Neural cell (in vitro differentiated cells): Measurements from ENCODE around the gene GNA12. TPM values are rescaled to one million over a fixed set of nuclear protein-coding genes. Genes with fewer than 3 reads are reported as not detected.

Experiments used
- H2AFZ ChIP-seq: fragments of 200-600, 300-800 bp; sonication (generic), shearing (Covaris generic); 2 replicates; pipeline ENCODE4 v1.6.0; 2014; ENCODE audit warnings: low read depth, mild to moderate bottlenecking, antibody characterized with exemption, low read length, moderate library complexity
- H3F3A ChIP-seq: fragments of 200-600 bp; shearing (Covaris generic); 2 replicates; pipeline ENCODE4 v1.6.1; 2016; ENCODE audit warnings: mild to moderate bottlenecking, moderate library complexity, mixed read lengths, antibody characterized with exemption, low read length; ENCODE audit not compliant: insufficient read depth, poor library complexity, severe bottlenecking
- H3K27ac ChIP-seq: fragments of 200-600, 300-800 bp; sonication (generic), shearing (Covaris generic); 2 replicates; pipeline ENCODE4 v1.5.1; 2014; ENCODE audit warnings: mild to moderate bottlenecking, low read length, moderate library complexity
- H3K27me3 ChIP-seq: fragments of 300-800, 200-600 bp; sonication (generic), shearing (Covaris generic); 2 replicates; pipeline ENCODE4 v1.6.0; 2014; ENCODE audit warnings: mild to moderate bottlenecking, low read depth, low read length, moderate library complexity; ENCODE audit not compliant: insufficient read depth
- H3K36me3 ChIP-seq: fragments of 300-800, 200-600 bp; sonication (generic), shearing (Covaris generic); 2 replicates; pipeline ENCODE4 v1.5.1; 2014; ENCODE audit warnings: mild to moderate bottlenecking, antibody characterized with exemption, low read length, moderate library complexity; ENCODE audit not compliant: insufficient read depth
- H3K4me2 ChIP-seq: fragments of 300-800, 200-600 bp; sonication (generic), shearing (Covaris generic); 2 replicates; pipeline ENCODE4 v1.6.0; 2014; ENCODE audit warnings: mild to moderate bottlenecking, low read length
- H3K4me3 ChIP-seq: fragments of 300-800, 200-600 bp; sonication (generic), shearing (Covaris generic); 2 replicates; pipeline ENCODE4 v1.5.1; 2014; ENCODE audit warnings: mild to moderate bottlenecking, low read length, moderate library complexity
- H3K79me2 ChIP-seq: fragments of 200-600 bp; shearing (Covaris generic); replicated peaks from 2 replicates; pipeline ENCODE4 v1.6.0; 2014; ENCODE audit warnings: mild to moderate bottlenecking, low read length, moderate library complexity; ENCODE audit not compliant: insufficient read depth
- H3K9ac ChIP-seq: fragments of 300-800, 200-600 bp; sonication (generic), shearing (Covaris generic); 2 replicates; pipeline ENCODE4 v1.6.1; 2016; ENCODE audit warnings: mild to moderate bottlenecking, low read length, mixed read lengths
- H3K9me2 ChIP-seq: fragments of 200-600 bp; shearing (Covaris generic); 2 replicates; pipeline ENCODE4 v1.6.1; 2016; ENCODE audit warnings: mild to moderate bottlenecking, low read length, mixed read lengths; ENCODE audit not compliant: insufficient read depth
- H3K9me3 ChIP-seq: fragments of 200-600, 300-800 bp; sonication (generic), shearing (Covaris generic); 2 replicates; pipeline ENCODE4 v1.6.1; 2016; ENCODE audit warnings: mild to moderate bottlenecking, mixed run types, low read length, moderate library complexity, mixed read lengths
- H4K20me1 ChIP-seq: fragments of 200-600 bp; shearing (Covaris generic); 2 replicates; pipeline ENCODE4 v1.6.1; 2016; ENCODE audit warnings: mild to moderate bottlenecking, mixed run types; ENCODE audit not compliant: insufficient read depth
- EZH2 ChIP-seq: fragments of 200-600, 300-800 bp; shearing (Covaris generic), sonication (generic); IDR thresholded peaks from 2 replicates; pipeline ENCODE4 v1.6.1; 2014; ENCODE audit warnings: antibody characterized with exemption, low read length, borderline replicate concordance, mild to moderate bottlenecking; ENCODE audit not compliant: insufficient read depth, poor library complexity, severe bottlenecking
- MXI1 ChIP-seq: fragments of 450-650 bp; conservative IDR thresholded peaks from 2 replicates; pipeline ENCODE4 v1.6.1; 2014; ENCODE audit warnings: antibody characterized with exemption, mild to moderate bottlenecking; ENCODE audit not compliant: poor library complexity, severe bottlenecking
- POLR2AphosphoS5 ChIP-seq: IDR thresholded peaks from 2 replicates; pipeline ENCODE4 v1.6.1; 2012
- RAD21 ChIP-seq: fragments of 450-650 bp; conservative IDR thresholded peaks from 2 replicates; pipeline ENCODE4 v1.6.1; 2014; ENCODE audit warnings: antibody characterized with exemption, mild to moderate bottlenecking, moderate library complexity
- SMC3 ChIP-seq: fragments of 450-650 bp; conservative IDR thresholded peaks from 2 replicates; pipeline ENCODE4 v1.6.1; 2014; ENCODE audit warnings: antibody characterized with exemption, mild to moderate bottlenecking, moderate library complexity; ENCODE audit not compliant: poor library complexity
- TAF1 ChIP-seq: IDR thresholded peaks from 2 replicates; pipeline ENCODE4 v1.6.1; 2012; ENCODE audit warnings: low read depth
- polyA plus RNA-seq: library from polyadenylated mRNA; depleted of rRNA; stranded (reverse); fragments of >200 nt; gene quantifications from 2 replicates; pipeline ENCODE4 v1.2.3, GENCODE V29; 2014
- TF ChIP-seq, protein P1 (sequence below): fragments of 450-650 bp; IDR thresholded peaks from 2 replicates; pipeline ENCODE4 v1.5.1; 2014; ENCODE audit warnings: antibody characterized with exemption, mild to moderate bottlenecking, moderate library complexity; ENCODE audit not compliant: poor library complexity, severe bottlenecking
- TF ChIP-seq, protein P2 (sequence below): IDR thresholded peaks from 2 replicates; pipeline ENCODE4 v1.6.1; 2012; ENCODE audit warnings: borderline replicate concordance

The GNA12 gene
- polyA plus RNA-seq, 1 donor from 2014 or later = 15.5 TPM

DNA sequence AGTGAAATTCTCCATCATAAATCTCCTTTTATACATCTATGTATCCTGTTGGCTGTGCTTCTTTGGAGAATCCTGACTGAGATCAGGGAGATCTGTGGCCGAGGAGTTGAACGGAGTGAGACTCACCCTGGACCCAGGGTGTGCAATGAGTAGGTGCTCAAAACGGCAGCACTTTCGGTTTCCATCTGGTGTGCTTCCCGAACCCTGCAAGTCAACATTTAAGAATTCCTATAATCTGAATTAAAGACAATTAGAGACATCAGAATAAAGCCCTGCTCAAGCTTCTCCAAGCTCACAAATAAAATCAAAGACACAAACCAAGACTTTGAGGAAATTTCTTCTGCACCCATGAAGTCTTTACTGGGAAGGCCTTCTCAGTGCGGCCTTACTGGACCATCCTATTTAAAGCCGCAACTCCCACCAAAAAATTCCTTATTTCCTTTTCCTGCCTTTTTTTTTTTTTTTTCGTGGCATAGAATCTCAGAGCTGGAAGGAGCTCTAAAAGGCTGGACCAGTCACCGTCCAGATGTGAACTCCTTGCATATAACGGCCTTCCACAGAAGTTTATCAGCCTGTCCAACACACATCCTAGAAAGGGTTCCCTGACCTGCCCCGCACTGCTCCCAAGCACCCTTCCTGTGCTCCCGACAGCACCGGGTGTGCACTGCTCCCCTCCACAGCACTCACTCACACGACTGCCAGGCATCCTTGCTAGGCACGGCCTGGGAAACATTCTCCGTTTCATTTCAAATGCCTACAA is 29.7 kb downstream of the GNA12 start:
- peaks cover 7% of the 10 kb centered on the region for H3K36me3 ChIP-seq
- no peaks in the 10 kb centered on the region for H3K27me3 ChIP-seq
- H3K27ac ChIP-seq = no peak overlapping the region
- H3K9me2 ChIP-seq = no peaks in the 10 kb centered on the region
- H3F3A ChIP-seq = no peaks in the 10 kb centered on the region
- H2AFZ ChIP-seq = no peak overlapping the region
- H3K4me2 ChIP-seq = no peak overlapping the region
- H3K9ac ChIP-seq = no peak overlapping the region
- H3K79me2 ChIP-seq = peaks cover 40% of the 10 kb centered on the region
- no peak overlapping the region for H3K4me3 ChIP-seq
- TF ChIP-seq POLR2AphosphoS5 (no peak), MXI1 (no peak), EZH2 (no peak), RAD21 (no peak)
- TF ChIP-seq, protein P1, sequence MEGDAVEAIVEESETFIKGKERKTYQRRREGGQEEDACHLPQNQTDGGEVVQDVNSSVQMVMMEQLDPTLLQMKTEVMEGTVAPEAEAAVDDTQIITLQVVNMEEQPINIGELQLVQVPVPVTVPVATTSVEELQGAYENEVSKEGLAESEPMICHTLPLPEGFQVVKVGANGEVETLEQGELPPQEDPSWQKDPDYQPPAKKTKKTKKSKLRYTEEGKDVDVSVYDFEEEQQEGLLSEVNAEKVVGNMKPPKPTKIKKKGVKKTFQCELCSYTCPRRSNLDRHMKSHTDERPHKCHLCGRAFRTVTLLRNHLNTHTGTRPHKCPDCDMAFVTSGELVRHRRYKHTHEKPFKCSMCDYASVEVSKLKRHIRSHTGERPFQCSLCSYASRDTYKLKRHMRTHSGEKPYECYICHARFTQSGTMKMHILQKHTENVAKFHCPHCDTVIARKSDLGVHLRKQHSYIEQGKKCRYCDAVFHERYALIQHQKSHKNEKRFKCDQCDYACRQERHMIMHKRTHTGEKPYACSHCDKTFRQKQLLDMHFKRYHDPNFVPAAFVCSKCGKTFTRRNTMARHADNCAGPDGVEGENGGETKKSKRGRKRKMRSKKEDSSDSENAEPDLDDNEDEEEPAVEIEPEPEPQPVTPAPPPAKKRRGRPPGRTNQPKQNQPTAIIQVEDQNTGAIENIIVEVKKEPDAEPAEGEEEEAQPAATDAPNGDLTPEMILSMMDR = no peak
- TF ChIP-seq, protein P2, sequence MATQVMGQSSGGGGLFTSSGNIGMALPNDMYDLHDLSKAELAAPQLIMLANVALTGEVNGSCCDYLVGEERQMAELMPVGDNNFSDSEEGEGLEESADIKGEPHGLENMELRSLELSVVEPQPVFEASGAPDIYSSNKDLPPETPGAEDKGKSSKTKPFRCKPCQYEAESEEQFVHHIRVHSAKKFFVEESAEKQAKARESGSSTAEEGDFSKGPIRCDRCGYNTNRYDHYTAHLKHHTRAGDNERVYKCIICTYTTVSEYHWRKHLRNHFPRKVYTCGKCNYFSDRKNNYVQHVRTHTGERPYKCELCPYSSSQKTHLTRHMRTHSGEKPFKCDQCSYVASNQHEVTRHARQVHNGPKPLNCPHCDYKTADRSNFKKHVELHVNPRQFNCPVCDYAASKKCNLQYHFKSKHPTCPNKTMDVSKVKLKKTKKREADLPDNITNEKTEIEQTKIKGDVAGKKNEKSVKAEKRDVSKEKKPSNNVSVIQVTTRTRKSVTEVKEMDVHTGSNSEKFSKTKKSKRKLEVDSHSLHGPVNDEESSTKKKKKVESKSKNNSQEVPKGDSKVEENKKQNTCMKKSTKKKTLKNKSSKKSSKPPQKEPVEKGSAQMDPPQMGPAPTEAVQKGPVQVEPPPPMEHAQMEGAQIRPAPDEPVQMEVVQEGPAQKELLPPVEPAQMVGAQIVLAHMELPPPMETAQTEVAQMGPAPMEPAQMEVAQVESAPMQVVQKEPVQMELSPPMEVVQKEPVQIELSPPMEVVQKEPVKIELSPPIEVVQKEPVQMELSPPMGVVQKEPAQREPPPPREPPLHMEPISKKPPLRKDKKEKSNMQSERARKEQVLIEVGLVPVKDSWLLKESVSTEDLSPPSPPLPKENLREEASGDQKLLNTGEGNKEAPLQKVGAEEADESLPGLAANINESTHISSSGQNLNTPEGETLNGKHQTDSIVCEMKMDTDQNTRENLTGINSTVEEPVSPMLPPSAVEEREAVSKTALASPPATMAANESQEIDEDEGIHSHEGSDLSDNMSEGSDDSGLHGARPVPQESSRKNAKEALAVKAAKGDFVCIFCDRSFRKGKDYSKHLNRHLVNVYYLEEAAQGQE = no peak
- H3K9me3 ChIP-seq = peaks cover 7% of the 10 kb centered on the region
- no peaks in the 10 kb centered on the region for H4K20me1 ChIP-seq

DNA sequence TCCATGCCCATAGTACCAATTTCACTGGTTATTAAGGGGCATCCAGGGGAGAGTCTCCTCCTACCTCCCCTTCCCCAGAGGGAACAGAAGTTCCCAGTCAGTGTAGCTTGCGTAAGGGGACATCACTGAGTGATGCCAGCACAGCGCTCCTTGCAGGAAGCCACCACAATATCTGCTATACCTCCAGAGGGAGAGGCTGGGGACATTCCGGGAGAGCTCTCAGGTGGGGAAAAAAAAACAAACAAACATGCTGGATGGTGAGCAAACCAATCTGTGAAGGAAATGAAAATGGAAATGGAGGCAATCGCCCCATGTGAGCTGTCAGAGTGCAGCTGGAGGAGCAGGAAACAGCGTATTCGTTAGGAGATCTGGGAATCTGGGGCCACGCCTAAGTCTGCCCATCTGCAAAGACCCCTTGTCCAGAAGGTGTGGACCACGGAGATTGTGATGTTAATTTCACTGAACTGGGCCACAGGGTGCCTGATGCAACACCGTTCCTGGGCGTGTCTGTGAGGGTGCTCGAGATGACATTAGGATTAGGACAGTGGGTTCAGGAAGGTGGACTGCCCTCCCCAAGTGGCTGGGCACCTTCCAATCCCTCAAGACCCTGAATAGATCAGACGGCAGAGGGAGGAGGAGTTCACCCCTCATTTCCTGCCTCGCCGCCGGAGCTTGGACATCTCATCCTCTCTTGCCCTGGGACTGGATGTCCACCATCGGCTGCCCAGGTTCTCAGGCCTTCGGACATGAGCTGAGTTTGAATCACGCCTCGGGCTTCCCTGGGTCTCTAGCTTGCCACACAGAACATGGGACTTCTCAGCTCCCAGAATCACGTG is 30.5 kb downstream of the GNA12 start:
- no peak overlapping the region for H3K4me2 ChIP-seq
- no peak for TF ChIP-seq MXI1
- H3F3A ChIP-seq = no peaks in the 10 kb centered on the region
- H3K4me3 ChIP-seq = no peak overlapping the region
- H3K9ac ChIP-seq = no peak overlapping the region
- peaks cover 7% of the 10 kb centered on the region for H3K9me3 ChIP-seq
- H3K27ac ChIP-seq = no peak overlapping the region
- H3K9me2 ChIP-seq = no peaks in the 10 kb centered on the region
- H3K27me3 ChIP-seq = no peaks in the 10 kb centered on the region
- H4K20me1 ChIP-seq = no peaks in the 10 kb centered on the region
- peaks cover 34% of the 10 kb centered on the region for H3K79me2 ChIP-seq
- no peak overlapping the region for H2AFZ ChIP-seq
- H3K36me3 ChIP-seq = peaks cover 7% of the 10 kb centered on the region

DNA sequence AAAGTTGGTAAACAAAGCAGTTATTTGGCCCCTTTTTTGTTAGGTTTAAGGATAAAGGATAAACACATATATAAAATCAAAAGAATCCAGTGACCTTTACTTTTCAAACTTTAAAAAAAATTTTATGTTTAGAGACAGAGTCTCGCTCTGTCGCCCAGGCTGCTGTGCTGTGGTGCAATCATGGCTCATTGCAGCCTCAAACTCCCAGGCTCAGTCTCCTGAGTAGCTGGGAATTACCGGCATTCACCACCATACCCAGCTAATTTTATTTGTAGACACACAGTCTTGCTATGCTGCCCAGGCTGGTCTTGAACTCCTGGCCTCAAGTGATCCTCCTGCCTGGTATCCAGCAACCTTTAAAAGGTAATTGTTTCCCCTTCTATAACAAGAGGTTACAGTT is 31.3 kb downstream of the GNA12 start:
- H3F3A ChIP-seq = no peaks in the 10 kb centered on the region
- no peak overlapping the region for H3K4me2 ChIP-seq
- peaks cover 7% of the 10 kb centered on the region for H3K36me3 ChIP-seq
- H3K4me3 ChIP-seq = no peak overlapping the region
- H3K27ac ChIP-seq = no peak overlapping the region
- peaks cover 7% of the 10 kb centered on the region for H3K9me3 ChIP-seq
- TF ChIP-seq TAF1 (no peak), EZH2 (no peak), MXI1 (no peak), SMC3 (no peak), RAD21 (no peak)
- TF ChIP-seq, protein P2 = no peak
- TF ChIP-seq, protein P1 = no peak
- H3K9ac ChIP-seq = no peak overlapping the region
- H2AFZ ChIP-seq = no peak overlapping the region
- H4K20me1 ChIP-seq = no peaks in the 10 kb centered on the region
- H3K9me2 ChIP-seq = no peaks in the 10 kb centered on the region
- no peaks in the 10 kb centered on the region for H3K27me3 ChIP-seq
- H3K79me2 ChIP-seq = peaks cover 29% of the 10 kb centered on the region
